ENCODE data around the gene FBXO42.

FBXO42 gene

GRCh38 chr1:16324456-16324890 lies 27.8 kb downstream of the FBXO42 start:
- no peak for DNase-seq (ENCODE audit: low spot score)

DNA sequence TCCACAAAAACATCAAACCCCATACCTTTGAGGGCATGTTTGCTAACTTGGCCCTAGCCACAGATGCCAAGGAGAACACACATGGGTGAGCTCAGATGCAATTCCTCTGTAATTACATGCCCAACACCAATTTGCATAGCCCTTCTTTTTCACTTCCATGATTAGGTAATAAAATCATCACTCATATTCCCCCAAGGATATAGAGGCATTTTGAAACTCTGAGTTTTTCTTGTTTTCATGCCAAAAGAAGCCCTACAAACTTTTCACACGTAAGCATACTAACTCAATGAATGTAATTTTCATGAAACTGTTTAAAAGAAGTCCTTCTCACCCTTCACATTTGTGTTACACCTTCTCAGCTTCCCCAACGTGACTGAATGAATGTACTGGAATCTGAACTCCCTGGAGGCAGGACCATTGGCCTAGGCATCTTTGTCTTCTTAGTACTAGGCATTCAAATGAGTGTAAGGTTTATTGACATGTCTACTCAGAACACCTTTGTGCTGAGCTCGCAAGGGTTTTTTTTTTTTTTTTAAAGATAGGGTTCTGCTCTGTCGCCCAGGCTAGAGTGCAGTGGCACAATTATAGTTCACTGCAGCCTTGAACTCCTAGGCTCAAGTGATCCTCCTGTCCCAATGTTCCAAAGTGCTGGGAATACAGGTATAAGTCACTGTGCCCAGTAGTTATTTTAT lies 31.0 kb downstream of the FBXO42 start:
- no peak for DNase-seq (ENCODE audit: low spot score)

GRCh38 chr1:16318555-16318954 lies 33.7 kb downstream of the FBXO42 start:
- no peak for DNase-seq (ENCODE audit: low spot score)

GRCh38 chr1:16315437-16315836 lies 36.8 kb downstream of the FBXO42 start:
- no peak for DNase-seq (ENCODE audit: low spot score)

GRCh38 chr1:16307222-16307621 lies 45.1 kb downstream of the FBXO42 start:
- DNase-seq (ENCODE audit: low spot score), result no peak

GRCh38 chr1:16302709-16303627 lies 49.3 kb downstream of the FBXO42 start:
- DNase-seq (ENCODE audit: low spot score), result no peak

GRCh38 chr1:16300436-16300835 lies 51.8 kb downstream of the FBXO42 start:
- no peak for DNase-seq (ENCODE audit: low spot score)

- no peak for DNase-seq (ENCODE audit: low spot score)
Observed at GRCh38 chr1:16298653-16299052, 53.6 kb downstream of the FBXO42 start.

- DNase-seq (ENCODE audit: low spot score), result no peak
Observed at GRCh38 chr1:16296643-16297042, 55.6 kb downstream of the FBXO42 start.

DNA sequence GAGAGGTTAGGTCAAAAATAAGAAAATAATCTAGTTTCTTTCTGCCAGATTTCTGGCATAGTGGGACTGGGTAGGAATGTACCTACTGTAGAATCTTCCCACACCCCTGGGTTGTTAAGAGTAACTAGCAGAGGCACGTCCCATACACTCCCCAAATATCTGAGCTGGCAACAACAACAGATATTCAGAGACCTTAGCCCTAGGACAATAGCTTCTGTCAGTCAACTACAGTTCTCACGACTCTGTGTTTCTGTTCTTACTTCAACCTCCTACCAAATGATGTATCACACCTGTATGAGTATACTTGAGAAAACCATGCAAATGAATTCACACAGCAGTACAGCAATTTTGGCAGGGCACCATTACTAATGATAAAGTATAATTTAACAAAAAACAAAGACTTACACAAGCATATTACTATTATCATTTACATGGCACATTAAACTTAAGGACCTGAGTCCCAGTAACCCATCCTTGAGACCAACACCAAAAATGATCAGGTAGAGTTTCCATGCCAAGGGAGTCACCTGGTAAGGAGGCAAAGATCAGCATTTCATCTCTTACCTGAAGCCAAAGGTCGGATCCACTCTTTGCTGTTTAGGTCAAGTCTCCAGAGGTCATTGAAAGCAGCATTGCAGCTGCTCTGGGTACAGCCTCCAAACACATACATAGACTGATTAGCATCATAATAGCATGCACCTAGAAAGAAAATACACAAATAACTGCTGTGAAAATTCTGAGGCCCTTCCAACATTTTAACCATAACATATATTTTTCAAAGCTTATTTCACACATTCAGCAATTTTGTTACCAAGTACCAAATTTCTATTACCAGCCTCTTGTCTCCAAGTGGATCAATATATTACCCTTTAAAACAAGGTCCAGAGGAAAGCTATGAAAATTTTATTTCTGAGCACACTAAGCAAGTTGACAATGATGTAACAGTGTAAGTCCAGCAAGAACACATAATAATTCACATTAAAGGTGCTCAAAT lies 57.8 kb downstream of the FBXO42 start:
- DNase-seq (ENCODE audit: low spot score), result no peak

GRCh38 chr1:16293538-16293937 lies 58.7 kb downstream of the FBXO42 start:
- no peak for DNase-seq (ENCODE audit: low spot score)

- no peak for DNase-seq (ENCODE audit: low spot score)
Observed at GRCh38 chr1:16292739-16293138, 59.5 kb downstream of the FBXO42 start.

GRCh38 chr1:16289959-16290358 lies 62.3 kb downstream of the FBXO42 start:
- DNase-seq (ENCODE audit: low spot score), result no peak

GRCh38 chr1:16286122-16286521 lies 66.2 kb downstream of the FBXO42 start:
- DNase-seq (ENCODE audit: low spot score), result no peak

DNA sequence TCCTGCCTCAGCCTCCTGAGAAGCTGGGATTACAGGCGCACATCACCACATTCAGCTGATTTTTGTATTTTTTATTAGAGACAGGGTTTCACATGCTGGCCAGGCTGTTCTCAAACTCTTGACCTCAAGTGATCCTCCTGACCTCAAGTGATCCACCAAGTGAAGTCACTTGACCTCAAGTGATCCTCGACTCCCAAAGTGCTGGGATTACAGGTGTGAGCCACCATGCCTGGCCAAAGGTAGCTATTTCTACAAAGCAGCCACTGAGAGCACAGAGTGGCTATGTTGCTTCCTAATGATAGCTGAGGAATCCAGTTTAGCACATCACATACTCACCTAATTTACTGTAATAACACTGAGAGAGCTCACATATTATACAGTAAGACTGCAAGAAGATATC lies 70.5 kb downstream of the FBXO42 start:
- no peak for DNase-seq (ENCODE audit: low spot score)

GRCh38 chr1:16279186-16279585 lies 73.1 kb downstream of the FBXO42 start:
- no peak for DNase-seq (ENCODE audit: low spot score)

DNA sequence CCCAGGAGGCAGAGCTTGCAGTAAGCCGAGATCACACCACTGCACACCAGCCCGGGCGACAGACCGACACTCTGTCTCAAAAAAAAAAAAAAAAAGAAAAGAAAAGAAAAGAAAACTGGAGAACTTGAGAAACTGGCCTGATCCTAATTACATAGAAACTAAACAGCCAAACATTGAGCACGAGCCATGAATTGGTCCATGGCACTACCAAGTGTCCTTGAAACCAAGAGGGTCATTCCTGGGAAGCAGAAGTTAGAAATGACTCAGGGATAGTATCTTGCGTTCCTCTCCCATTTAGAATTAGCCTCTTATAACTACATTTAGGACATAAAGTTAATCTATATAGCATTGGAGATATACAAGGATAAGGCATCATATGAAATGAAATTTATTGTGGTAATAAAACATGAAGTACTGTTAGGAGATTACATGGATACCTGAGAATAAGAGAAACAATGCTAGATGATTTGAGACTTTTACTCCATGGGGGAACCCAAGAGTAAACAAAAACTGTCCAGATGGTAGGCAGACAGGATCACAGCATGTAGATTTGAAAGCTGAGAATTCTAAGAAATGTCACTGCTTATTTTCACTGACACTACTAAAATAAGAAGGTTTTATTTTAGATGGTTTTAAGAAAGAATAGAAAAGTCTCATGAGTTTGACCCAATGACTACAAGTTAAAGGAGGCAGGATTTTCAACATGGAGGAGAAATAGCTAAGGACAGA lies 75.8 kb downstream of the FBXO42 start:
- DNase-seq (ENCODE audit: low spot score), result no peak

DNA sequence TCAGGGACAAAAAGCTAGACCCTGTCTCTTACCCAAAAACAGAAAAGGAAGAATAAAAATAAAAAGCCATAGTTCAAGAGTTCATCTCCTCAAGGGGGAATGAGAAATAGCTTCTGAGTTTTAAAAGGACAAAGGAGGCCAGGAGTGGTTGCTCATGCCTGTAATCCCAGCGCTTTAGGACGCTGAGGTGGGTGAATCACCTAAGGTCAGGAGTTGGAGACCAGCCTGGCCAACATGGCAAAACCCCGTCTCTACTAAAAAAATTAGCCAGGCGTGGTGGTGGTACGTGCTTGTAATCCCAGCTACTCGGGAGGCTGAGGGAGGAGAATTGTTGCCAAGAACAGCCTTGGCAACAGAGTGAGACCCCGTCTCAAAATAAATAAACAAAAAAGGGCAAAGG lies 76.7 kb downstream of the FBXO42 start:
- DNase-seq (ENCODE audit: low spot score), result no peak

DNA sequence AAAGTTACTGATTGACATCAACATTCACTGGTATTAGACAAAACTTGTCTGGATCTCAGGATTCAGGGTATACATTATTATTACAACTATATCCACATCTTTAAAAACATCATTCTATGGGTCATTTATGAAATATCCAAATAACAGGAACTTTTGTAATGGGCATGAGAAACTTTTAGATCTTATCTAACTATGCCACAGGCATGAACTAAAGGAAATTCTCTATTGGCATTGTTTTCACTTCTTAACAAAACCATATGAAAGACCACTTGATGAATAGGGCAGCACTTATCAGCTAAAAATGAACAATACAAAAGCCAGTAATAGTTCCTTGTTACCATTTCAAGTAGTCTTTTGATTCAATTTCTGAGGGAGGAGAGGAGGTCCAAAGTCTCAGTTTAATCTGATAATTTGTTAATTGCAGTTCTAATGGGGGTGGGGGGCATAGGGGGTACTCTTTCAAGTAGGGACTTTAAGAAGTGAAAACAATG lies 84.5 kb downstream of the FBXO42 start:
- no peak for DNase-seq (ENCODE audit: low spot score)

DNA sequence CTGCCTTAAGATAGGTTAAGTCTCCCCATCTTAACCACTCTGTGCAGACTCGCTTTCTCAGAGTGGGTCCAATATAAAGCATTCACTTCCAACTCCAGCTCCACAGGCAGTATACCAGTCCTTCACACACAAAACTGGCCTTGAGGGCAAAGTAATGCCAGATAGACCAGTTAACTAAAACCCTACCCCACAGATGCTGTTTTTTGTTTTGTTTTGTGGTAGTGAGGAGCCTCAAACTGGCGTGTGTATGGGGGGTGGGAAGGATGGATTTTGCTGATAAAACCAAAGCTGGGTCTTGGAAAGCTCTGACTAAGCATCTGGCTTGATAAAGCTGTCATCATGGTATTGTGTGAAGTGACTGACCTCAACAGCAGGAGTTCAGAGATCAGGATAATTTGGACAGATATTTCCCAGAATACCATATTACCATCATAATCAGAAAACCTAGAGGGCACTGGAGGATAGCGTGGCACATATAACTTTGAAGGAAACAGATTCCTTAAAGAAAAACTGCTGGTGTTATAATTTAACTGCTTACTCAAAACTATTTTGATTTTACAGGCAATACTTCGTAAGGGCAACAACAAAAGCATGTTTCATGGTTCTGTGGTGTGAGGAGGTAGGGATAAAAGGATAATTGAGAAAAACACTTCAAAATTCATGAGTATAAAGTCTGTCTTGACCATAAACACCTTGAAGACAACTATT lies 85.7 kb downstream of the FBXO42 start:
- no peak for DNase-seq (ENCODE audit: low spot score)

- DNase-seq (ENCODE audit: low spot score), result no peak
Observed at GRCh38 chr1:16262067-16262466, 90.2 kb downstream of the FBXO42 start.

Data from CD4-positive, alpha-beta T cell treated with Interleukin-2 at 100 ng/mL for 4 hours (primary cell).